ENCODE results near the gene CRIM1.
"Not testable (repeated sequence)": the region's sequence is repeated elsewhere in the genome, so short reads cannot be mapped to it uniquely, and the experiment has no call there.

DNA sequence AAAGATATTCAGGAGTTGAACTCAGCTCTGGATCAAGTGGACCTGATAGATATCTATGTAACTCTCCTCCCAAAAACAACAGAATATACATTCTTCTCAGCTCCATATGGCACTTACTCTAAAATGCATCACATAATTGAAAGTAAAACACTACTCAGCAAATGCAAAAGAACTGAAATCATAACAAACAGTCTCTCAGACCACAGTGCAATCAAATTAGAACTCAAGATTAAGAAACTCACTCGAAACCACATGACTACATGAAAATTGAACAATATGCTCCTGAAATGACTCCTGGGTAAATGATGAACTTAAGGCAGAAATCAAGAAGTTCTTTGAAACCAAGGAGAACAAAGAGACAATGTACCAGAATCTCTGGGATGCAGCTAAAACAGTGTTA, 45.1 kb upstream of the CRIM1 start:
- TF ChIP-seq POLR2A (IDR thresholded peaks at IDR 0.05; ENCODE audit: low read length); GATA1 (IDR thresholded peaks at IDR 0.05; ENCODE audit: low read depth, low read length): not testable (repeated sequence)

Data from erythroblast (primary cell).